Measurements from ENCODE around the gene WAPL. TPM values are rescaled to one million over a fixed set of nuclear protein-coding genes. Genes with fewer than 3 reads are reported as not detected.

Gene WAPL
- total and polyA plus RNA-seq, 9 of the 15 experiments (the other 6 are each of a cell fraction or from before 2014, with no cell fraction given): 14.3 to 36.4 (median 25.3) TPM

GRCh38 chr10:86437447-86437846 lies 84.1 kb downstream of the WAPL start:
- Histone ChIP-seq H3K27ac (ENCODE audit: extremely low read depth, low read depth, low read length) (no peak overlapping the region), H3K27me3 (ENCODE audit: control insufficient read depth in 2 of 2, insufficient read depth in 2 of 2, low read length in 2 of 2) (no peaks in the 10 kb centered on the region), H4K20me1 (replicated peaks; ENCODE audit: control insufficient read depth, insufficient read depth, low read length) (no peaks in the 10 kb centered on the region), H3K79me2 (ENCODE audit: control insufficient read depth, insufficient read depth, low read length) (no peaks in the 10 kb centered on the region), H3K9me3 (replicated peaks; ENCODE audit: control insufficient read depth, insufficient read depth, low read depth, low read length) (no peaks in the 10 kb centered on the region), H2AFZ (ENCODE audit: low read depth, low read length) (no peak overlapping the region), H3K4me1 (replicated peaks in 1 of 2; ENCODE audit: control insufficient read depth in 2 of 2, insufficient read depth in 2 of 2, low read length in 2 of 2) (no peaks in the 10 kb centered on the region), H3K9me1 (ENCODE audit: control insufficient read depth, insufficient read depth, low read length) (no peaks in the 10 kb centered on the region), H3K4me2 (ENCODE audit: insufficient read depth, low read length) (no peak overlapping the region), H3K36me3 (ENCODE audit: control insufficient read depth, insufficient read depth, low read length) (peaks cover 62% of the 10 kb centered on the region), H3K4me3 (no peak overlapping the region), H3K9ac (ENCODE audit: insufficient read depth in 1 of 2, low read depth in 2 of 2, low read length in 2 of 2) (no peak overlapping the region)
- no peak for ATAC-seq
- ChIA-PET CTCF (ENCODE audit: low intra/inter-chr PET ratio) (no interaction called here), POLR2A (no interaction called here)
- DNase-seq (ENCODE audit: extremely low read depth in 1 of 4, low spot score in 3 of 4): no peak
- intact Hi-C loops (cut with micrococcal nuclease) (no loop called here), in situ Hi-C loops (cut with MboI) (no loop called here)
- FAIRE-seq: no peak
- no peak for TF ChIP-seq ZNF212 (CRISPR knock-in tag; IDR thresholded peaks at IDR 0.05)
- no TSS peak for BruUV-seq (replicated peaks)
- 94% methylated on average over 3 of the region's 3 CpGs for WGBS (ENCODE audit: insufficient coverage, low coverage, missing lambda C conversion rate)

- WGBS (ENCODE audit: insufficient coverage, low coverage, missing lambda C conversion rate): 94% methylated on average over 2 of the region's 2 CpGs
- H3K27ac ChIP-seq (ENCODE audit: extremely low read depth, low read depth, low read length): no peak overlapping the region
- TF ChIP-seq SIN3A (IDR thresholded peaks at IDR 0.05; ENCODE audit: borderline replicate concordance in 2 of 2, control insufficient read depth in 1 of 2, low read depth in 2 of 2, low read length in 2 of 2) (no peak), U2AF2 (optimal IDR thresholded peaks at IDR 0.05; ENCODE audit: low read depth, low read length) (no peak), SRSF3 (IDR thresholded peaks at IDR 0.05; ENCODE audit: insufficient read depth, low read length) (no peak), HOMEZ (CRISPR knock-in tag; IDR thresholded peaks at IDR 0.05) (no peak), ZNF445 (CRISPR knock-in tag; IDR thresholded peaks at IDR 0.05; ENCODE audit: low read depth) (no peak), ETS2 (tag; IDR thresholded peaks at IDR 0.05; ENCODE audit: borderline replicate concordance, poor library complexity, severe bottlenecking) (no peak), ZNF592 (IDR thresholded peaks at IDR 0.05) (no peak), CXXC5 (CRISPR knock-in tag; IDR thresholded peaks at IDR 0.05) (no peak), CC2D1A (IDR thresholded peaks at IDR 0.05) (no peak), ZC3H4 (CRISPR knock-in tag; IDR thresholded peaks at IDR 0.05; ENCODE audit: borderline replicate concordance) (no peak)
These were observed 84.6 kb downstream of the WAPL start for GRCh38 chr10:86436963-86437362.

More at GRCh38 chr10:86436963-86437362, 84.6 kb downstream of the WAPL start:
- ATAC-seq: no peak
- no peaks in the 10 kb centered on the region for H3K27me3 ChIP-seq (ENCODE audit: control insufficient read depth in 2 of 2, insufficient read depth in 2 of 2, low read length in 2 of 2)
- no peak overlapping the region for H3K4me2 ChIP-seq (ENCODE audit: insufficient read depth, low read length)
- no peak overlapping the region for H3K4me3 ChIP-seq
- no peaks in the 10 kb centered on the region for H3K9me3 ChIP-seq (replicated peaks; ENCODE audit: control insufficient read depth, insufficient read depth, low read depth, low read length)
- ChIA-PET CTCF (ENCODE audit: low intra/inter-chr PET ratio) (no interaction called here), POLR2A (no interaction called here)
- H3K9me1 ChIP-seq (ENCODE audit: control insufficient read depth, insufficient read depth, low read length): no peaks in the 10 kb centered on the region
- intact Hi-C loops (cut with micrococcal nuclease): no loop called here
- H3K9ac ChIP-seq (ENCODE audit: insufficient read depth in 1 of 2, low read depth in 2 of 2, low read length in 2 of 2): no peak overlapping the region
- FAIRE-seq: no peak
- no peaks in the 10 kb centered on the region for H3K4me1 ChIP-seq (replicated peaks in 1 of 2; ENCODE audit: control insufficient read depth in 2 of 2, insufficient read depth in 2 of 2, low read length in 2 of 2)
- no peak for DNase-seq (ENCODE audit: extremely low read depth in 1 of 4, low spot score in 3 of 4)
- peaks cover 60% of the 10 kb centered on the region for H3K36me3 ChIP-seq (ENCODE audit: control insufficient read depth, insufficient read depth, low read length)
- in situ Hi-C loops (cut with MboI): no loop called here
- no peak overlapping the region for H2AFZ ChIP-seq (ENCODE audit: low read depth, low read length)
- BruUV-seq (replicated peaks): no TSS peak
- no peaks in the 10 kb centered on the region for H3K79me2 ChIP-seq (ENCODE audit: control insufficient read depth, insufficient read depth, low read length)
- H4K20me1 ChIP-seq (replicated peaks; ENCODE audit: control insufficient read depth, insufficient read depth, low read length): no peaks in the 10 kb centered on the region

Data from K562 (cell line).